Right atrium auricular region (tissue), 2 donors: ENCODE measurements around the gene FGF14. TPM values are rescaled to one million over a fixed set of nuclear protein-coding genes. Genes with fewer than 3 reads are reported as not detected.

Experiments
- DNase-seq: peaks from one replicate; pipeline ENCODE4 v3.0.0-alpha.2; 2019; ENCODE audit warnings: low spot score
- H3K27ac ChIP-seq, 2 donors: fragments of 200-600 bp; sonication (generic); 1 replicate in 1 of 2; 2 replicates in 1 of 2; pipeline ENCODE4 v1.5.1; 2016 to 2019
- H3K27me3 ChIP-seq, 2 donors: fragments of 200-600 bp; sonication (generic); one replicate each; pipeline versions ENCODE4 v1.5.1 to v1.6.0; 2017 to 2019
- H3K36me3 ChIP-seq: fragments of 200-600 bp; sonication (generic); one replicate; pipeline ENCODE4 v1.5.1; 2016
- H3K4me1 ChIP-seq, 2 donors: fragments of 200-600 bp; sonication (generic); one replicate each; pipeline versions ENCODE4 v1.5.1 to v1.6.0; 2017 to 2019
- H3K4me3 ChIP-seq, 2 donors: fragments of 200-600 bp; sonication (generic); 1 replicate in 1 of 2; 2 replicates in 1 of 2; pipeline ENCODE4 v1.5.1; 2017 to 2019; ENCODE audit warnings: mild to moderate bottlenecking in 1 of 2, moderate library complexity in 1 of 2
- H3K9me3 ChIP-seq, 2 donors: fragments of 200-600 bp; sonication (generic); one replicate each; pipeline ENCODE4 v1.5.1; 2019
- CTCF ChIP-seq, 2 donors: fragments of 200-600 bp; sonication (generic); IDR thresholded peaks; one replicate each; pipeline ENCODE4 v1.5.1; 2019; ENCODE audit warnings: antibody characterized with exemption in 2 of 2
- total RNA-seq, 2 donors: library from RNA; depleted of rRNA; stranded (reverse); fragments of >200 nt; gene quantifications; one replicate each; pipeline ENCODE4 v1.1.0, GENCODE V29; 2016

The FGF14 gene
- total RNA-seq, 2 donors from 2014 or later = 1.3 to 1.7 TPM

GRCh38 chr13:101817898-101818297 is 584.0 kb downstream of the FGF14 start:
- H3K4me3 ChIP-seq = no peak overlapping the region
- H3K27me3 ChIP-seq = no peaks in the 10 kb centered on the region
- TF ChIP-seq CTCF (IDR thresholded peaks at IDR 0.05) = no peak

GRCh38 chr13:101811881-101812280 is 590.0 kb downstream of the FGF14 start:
- Histone ChIP-seq H3K4me3 (no peak overlapping the region), H3K36me3 (no peaks in the 10 kb centered on the region), H3K9me3 (no peaks in the 10 kb centered on the region), H3K27me3 (no peaks in the 10 kb centered on the region), H3K4me1 (no peaks in the 10 kb centered on the region), H3K27ac (no peak overlapping the region)
- TF ChIP-seq CTCF (IDR thresholded peaks at IDR 0.05) = no peak
- no peak for DNase-seq

More at GRCh38 chr13:101817898-101818297, 584.0 kb downstream of the FGF14 start:
- no peak overlapping the region for H3K27ac ChIP-seq
- DNase-seq = no peak
- H3K4me1 ChIP-seq = no peaks in the 10 kb centered on the region
- no peaks in the 10 kb centered on the region for H3K36me3 ChIP-seq
- no peaks in the 10 kb centered on the region for H3K9me3 ChIP-seq

GRCh38 chr13:101811284-101811839 is 590.5 kb downstream of the FGF14 start:
- TF ChIP-seq CTCF (IDR thresholded peaks at IDR 0.05) = no peak
- Histone ChIP-seq H3K4me3 (no peak overlapping the region), H3K9me3 (no peaks in the 10 kb centered on the region), H3K27ac (no peak overlapping the region), H3K4me1 (no peaks in the 10 kb centered on the region), H3K27me3 (no peaks in the 10 kb centered on the region), H3K36me3 (no peaks in the 10 kb centered on the region)
- DNase-seq = no peak

GRCh38 chr13:101799196-101799595 is 602.7 kb downstream of the FGF14 start:
- Histone ChIP-seq H3K27ac (no peak overlapping the region), H3K36me3 (no peaks in the 10 kb centered on the region), H3K9me3 (no peaks in the 10 kb centered on the region), H3K4me1 (no peaks in the 10 kb centered on the region), H3K27me3 (no peaks in the 10 kb centered on the region), H3K4me3 (no peak overlapping the region)
- no peak for TF ChIP-seq CTCF (IDR thresholded peaks at IDR 0.05)
- DNase-seq = no peak

GRCh38 chr13:101798437-101798836 is 603.4 kb downstream of the FGF14 start:
- Histone ChIP-seq H3K9me3 (no peaks in the 10 kb centered on the region), H3K27ac (no peak overlapping the region), H3K36me3 (no peaks in the 10 kb centered on the region), H3K4me1 (no peaks in the 10 kb centered on the region), H3K27me3 (no peaks in the 10 kb centered on the region), H3K4me3 (no peak overlapping the region)
- DNase-seq = no peak
- TF ChIP-seq CTCF (IDR thresholded peaks at IDR 0.05) = no peak

GRCh38 chr13:101795460-101795859 is 606.4 kb downstream of the FGF14 start:
- H3K9me3 ChIP-seq = no peaks in the 10 kb centered on the region
- no peak overlapping the region for H3K4me3 ChIP-seq
- DNase-seq = no peak
- H3K27me3 ChIP-seq = no peaks in the 10 kb centered on the region
- H3K27ac ChIP-seq = no peak overlapping the region
- H3K4me1 ChIP-seq = no peaks in the 10 kb centered on the region
- TF ChIP-seq CTCF (IDR thresholded peaks at IDR 0.05) = no peak
- no peaks in the 10 kb centered on the region for H3K36me3 ChIP-seq
